ENCODE results near the gene THEM5.

THEM5 gene

DNA sequence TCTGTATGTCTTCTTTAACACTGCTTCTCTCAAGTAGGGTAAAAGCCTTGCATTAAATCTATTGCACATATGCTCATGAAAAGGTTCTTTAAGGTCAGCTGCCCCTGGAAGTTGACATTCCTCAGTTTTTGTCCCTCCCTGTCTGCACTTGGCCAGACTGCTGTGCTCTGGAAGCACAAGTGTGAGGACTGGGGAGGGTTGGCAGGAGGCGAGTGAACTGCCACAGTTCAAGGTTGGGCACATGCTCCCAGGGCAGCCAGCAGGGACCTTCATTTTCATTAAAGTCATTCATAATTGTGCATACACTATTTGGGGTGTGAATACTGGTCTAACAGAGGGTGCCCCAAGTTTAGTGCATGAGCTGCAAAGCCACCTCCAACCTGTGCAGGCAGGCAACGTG, 10.9 kb upstream of the THEM5 start:
- H3K4me3 ChIP-seq (ENCODE audit: control insufficient read depth, low read depth, low read length): no peak overlapping the region
- no peak for DNase-seq (ENCODE audit: low read depth)
- TF ChIP-seq, protein P1, sequence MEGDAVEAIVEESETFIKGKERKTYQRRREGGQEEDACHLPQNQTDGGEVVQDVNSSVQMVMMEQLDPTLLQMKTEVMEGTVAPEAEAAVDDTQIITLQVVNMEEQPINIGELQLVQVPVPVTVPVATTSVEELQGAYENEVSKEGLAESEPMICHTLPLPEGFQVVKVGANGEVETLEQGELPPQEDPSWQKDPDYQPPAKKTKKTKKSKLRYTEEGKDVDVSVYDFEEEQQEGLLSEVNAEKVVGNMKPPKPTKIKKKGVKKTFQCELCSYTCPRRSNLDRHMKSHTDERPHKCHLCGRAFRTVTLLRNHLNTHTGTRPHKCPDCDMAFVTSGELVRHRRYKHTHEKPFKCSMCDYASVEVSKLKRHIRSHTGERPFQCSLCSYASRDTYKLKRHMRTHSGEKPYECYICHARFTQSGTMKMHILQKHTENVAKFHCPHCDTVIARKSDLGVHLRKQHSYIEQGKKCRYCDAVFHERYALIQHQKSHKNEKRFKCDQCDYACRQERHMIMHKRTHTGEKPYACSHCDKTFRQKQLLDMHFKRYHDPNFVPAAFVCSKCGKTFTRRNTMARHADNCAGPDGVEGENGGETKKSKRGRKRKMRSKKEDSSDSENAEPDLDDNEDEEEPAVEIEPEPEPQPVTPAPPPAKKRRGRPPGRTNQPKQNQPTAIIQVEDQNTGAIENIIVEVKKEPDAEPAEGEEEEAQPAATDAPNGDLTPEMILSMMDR (IDR thresholded peaks at IDR 0.05; ENCODE audit: control insufficient read depth, insufficient read depth, low read depth, low read length, missing control alignments): no peak

DNA sequence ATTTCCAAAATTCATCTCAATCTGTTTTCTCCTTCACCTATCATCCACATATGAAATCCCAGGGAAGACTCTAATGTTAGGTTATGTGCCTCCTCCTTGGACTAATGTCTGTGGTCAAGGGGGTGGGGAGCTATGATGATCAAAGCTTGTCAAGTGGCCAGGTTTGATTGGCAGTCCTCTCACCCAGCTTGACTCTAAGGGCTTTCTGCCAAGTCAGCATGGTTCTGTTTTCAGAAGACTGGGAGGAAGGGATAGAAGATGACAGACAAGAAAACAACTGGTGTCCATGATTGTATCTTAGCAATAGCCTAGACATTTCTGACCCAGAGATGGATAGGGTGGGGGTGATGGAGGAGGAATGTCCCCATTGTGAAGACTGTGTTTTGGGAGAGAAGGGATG, 9.1 kb upstream of the THEM5 start:
- H3K4me3 ChIP-seq (ENCODE audit: control insufficient read depth, low read depth, low read length): no peak overlapping the region
- TF ChIP-seq, protein P1 (IDR thresholded peaks at IDR 0.05; ENCODE audit: control insufficient read depth, insufficient read depth, low read depth, low read length, missing control alignments): no peak
- no peak for DNase-seq (ENCODE audit: low read depth)

DNA sequence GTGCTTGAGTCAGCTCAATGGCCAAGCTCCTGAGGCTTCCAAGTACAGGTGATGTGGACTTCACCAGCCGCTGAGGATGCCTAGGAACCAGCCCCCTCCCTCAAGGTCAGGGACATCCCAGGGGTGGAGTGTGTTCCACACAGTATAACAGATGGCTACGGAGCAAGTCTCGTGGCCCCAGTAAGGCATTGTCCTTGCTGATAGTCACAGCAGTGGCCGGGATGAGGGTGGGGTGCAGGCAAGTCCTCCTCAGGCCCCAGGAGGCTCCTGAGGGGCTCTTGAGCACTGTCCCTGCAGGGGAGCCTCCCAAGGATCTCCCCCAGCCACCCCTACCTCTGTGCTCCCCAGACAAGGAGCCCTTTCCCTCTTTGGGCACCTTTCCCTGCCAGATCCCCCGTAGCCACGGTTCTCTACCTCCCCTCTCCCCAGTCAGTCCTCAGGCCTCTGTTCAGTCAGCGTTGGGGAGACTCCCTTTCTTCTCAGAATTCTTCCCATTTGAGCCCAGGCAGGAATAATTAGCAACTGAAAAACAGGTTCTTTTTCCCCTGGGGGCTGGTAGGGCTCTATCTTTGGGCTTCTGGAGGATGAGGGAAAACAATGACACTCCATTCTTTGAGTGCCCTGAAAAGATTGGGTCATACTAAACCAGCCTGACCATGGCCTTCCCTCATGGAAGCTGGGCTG, 7.1 kb upstream of the THEM5 start:
- DNase-seq (ENCODE audit: low read depth): no peak
- TF ChIP-seq, protein P1 (IDR thresholded peaks at IDR 0.05; ENCODE audit: control insufficient read depth, insufficient read depth, low read depth, low read length, missing control alignments): no peak
- H3K4me3 ChIP-seq (ENCODE audit: control insufficient read depth, low read depth, low read length): no peak overlapping the region

DNA sequence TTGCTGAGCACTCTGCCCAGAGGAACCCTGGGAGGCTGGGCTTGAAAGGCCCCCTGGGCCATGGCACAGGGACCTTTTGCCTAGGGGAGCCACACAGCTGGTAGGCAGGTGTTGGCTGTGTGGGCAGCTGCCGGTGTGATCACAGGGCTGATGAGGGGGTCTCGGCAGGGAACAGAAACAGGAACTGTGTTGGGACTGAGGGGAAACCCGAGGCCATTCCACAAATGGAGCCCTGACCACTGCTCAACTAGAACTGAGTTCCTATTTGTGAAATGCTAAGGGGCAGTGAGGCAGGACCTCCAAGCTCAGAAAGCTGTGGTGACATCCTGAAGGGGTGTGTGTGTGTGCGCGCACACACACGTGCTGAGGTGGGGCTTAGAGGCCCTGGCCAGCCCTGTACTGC, 6.4 kb upstream of the THEM5 start:
- H3K4me3 ChIP-seq (ENCODE audit: control insufficient read depth, low read depth, low read length): no peak overlapping the region
- TF ChIP-seq, protein P1 (IDR thresholded peaks at IDR 0.05; ENCODE audit: control insufficient read depth, insufficient read depth, low read depth, low read length, missing control alignments): no peak
- DNase-seq (ENCODE audit: low read depth): no peak

DNA sequence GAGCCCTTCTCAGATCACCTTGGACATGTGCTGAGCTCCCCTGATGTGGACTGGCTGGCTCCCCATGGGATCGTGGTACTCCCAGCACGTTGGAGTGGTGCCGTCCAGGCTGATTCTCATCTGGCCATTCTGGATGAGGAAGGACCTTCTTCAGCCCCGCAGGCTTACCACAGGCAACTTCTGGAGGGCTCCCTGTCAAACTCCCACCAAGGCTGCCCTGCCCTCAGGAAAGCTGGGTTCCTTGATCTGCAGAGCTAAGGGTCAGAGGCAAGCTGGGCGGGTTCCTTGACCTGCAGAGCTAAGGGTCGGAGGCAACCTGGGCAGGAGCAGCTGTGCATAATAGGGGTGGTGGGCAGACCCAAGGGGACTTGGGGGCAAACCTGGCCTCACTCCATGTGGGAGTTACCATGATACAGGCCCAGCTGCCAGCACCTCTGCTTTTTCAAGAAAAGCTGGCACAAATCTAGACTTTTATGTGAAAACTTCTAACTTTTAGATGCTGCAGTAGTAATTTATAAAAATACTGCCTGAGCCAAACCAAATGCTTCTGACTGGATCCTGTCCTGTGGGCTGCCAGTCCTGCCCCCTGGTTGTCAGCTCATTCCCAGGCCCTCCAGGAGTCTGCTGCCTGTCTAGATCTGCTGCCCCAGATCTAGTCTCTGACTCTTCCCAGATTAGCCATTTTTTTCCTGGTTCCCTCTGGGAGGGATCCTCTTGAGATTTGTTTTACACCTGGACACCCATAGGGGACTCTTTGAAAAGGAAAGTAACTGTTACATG, 5.6 kb upstream of the THEM5 start:
- H3K4me3 ChIP-seq (ENCODE audit: control insufficient read depth, low read depth, low read length): no peak overlapping the region
- TF ChIP-seq, protein P1 (IDR thresholded peaks at IDR 0.05; ENCODE audit: control insufficient read depth, insufficient read depth, low read depth, low read length, missing control alignments): no peak
- no peak for DNase-seq (ENCODE audit: low read depth)

DNA sequence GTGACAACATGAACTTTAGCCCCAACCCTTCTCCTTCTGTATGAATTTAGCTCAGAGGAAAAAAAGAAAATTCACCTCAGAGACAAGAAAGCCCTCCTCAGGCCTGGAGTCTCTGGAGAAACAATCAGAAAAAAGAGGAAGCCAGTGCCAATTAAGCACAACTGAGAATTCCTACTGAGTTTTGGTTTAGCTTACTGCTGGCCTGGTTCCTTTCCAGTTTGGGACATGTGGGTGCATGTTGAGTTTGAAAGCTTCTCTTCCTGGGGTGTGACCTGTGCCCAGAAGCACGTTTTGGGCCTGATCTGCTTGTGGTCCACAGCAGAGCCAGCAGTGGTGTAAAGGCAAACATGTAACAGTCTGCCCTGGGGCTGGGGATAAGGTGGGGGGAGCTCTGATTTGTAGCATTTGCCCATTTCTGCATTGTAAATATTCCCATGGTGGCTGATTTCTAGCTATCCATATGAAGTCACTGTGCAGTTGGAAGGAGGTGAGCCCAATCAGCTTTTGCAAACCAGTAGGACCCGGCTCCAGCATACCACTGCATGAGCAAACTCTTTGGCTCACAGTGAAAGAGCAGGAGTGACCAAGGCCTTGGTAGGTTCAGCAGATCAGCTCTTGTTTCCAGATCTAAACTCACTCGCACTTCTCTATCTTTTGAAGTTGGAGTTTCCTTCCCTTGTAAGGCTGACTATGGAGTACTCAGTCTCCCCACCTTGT, 4.7 kb upstream of the THEM5 start:
- H3K4me3 ChIP-seq (ENCODE audit: control insufficient read depth, low read depth, low read length): no peak overlapping the region
- TF ChIP-seq, protein P1 (IDR thresholded peaks at IDR 0.05; ENCODE audit: control insufficient read depth, insufficient read depth, low read depth, low read length, missing control alignments): no peak
- DNase-seq (ENCODE audit: low read depth): no peak
